H1 (cell line): Measurements from ENCODE around the gene MEA1. TPM values are rescaled to one million over a fixed set of nuclear protein-coding genes. Genes with fewer than 3 reads are reported as not detected.

Experiments
- ASH2L ChIP-seq: fragments of 200-600, 300-600 bp; sonication (generic); IDR thresholded peaks from one replicate; pipeline ENCODE4 v1.7.1; 2017; ENCODE audit warnings: low read length
- BACH1 ChIP-seq: IDR thresholded peaks from 2 replicates; pipeline ENCODE4 v1.6.1; 2012; ENCODE audit warnings: low read length, improper control_type of control experiment
- CREB1 ChIP-seq: IDR thresholded peaks from 2 replicates; pipeline ENCODE4 v1.6.1; 2012; ENCODE audit warnings: inconsistent platforms
- EP300 ChIP-seq, 2 experiments: IDR thresholded peaks; 1 replicate in 1 of 2; 2 replicates in 1 of 2; pipeline ENCODE4 v1.6.1; 2011 to 2012; ENCODE audit warnings: low read depth in 2 of 2, low read length in 2 of 2, mild to moderate bottlenecking in 2 of 2, borderline replicate concordance in 1 of 2, inconsistent platforms in 1 of 2, moderate library complexity in 1 of 2
- HDAC2 ChIP-seq, 2 experiments: fragments of 300-600 bp in 1 of 2; sonication (generic) in 1 of 2; IDR thresholded peaks; 2 replicates each; pipeline ENCODE4 v1.6.1; 2011 to 2012; ENCODE audit warnings: low read depth in 2 of 2, low read length in 2 of 2, mild to moderate bottlenecking in 2 of 2, moderate library complexity in 2 of 2, borderline replicate concordance in 1 of 2, inconsistent platforms in 1 of 2
- HDAC6 ChIP-seq: IDR thresholded peaks from one replicate; pipeline ENCODE4 v1.7.1; 2012; ENCODE audit warnings: low read depth, mild to moderate bottlenecking, inconsistent platforms, low read length, moderate library complexity
- JUN ChIP-seq: IDR thresholded peaks from 2 replicates; pipeline ENCODE4 v1.6.1; 2011; ENCODE audit warnings: low read depth, mild to moderate bottlenecking, improper control_type of control experiment, low read length
- KDM5A ChIP-seq: fragments of 200-600 bp; IDR thresholded peaks from 2 replicates; pipeline ENCODE4 v1.7.1; 2012; ENCODE audit warnings: mild to moderate bottlenecking, low read length, inconsistent platforms, mixed read lengths
- PHF8 ChIP-seq: fragments of 200-600 bp; sonication (generic); conservative IDR thresholded peaks from 2 replicates; pipeline ENCODE4 v1.7.1; 2012; ENCODE audit warnings: low read depth, mild to moderate bottlenecking, inconsistent platforms, low read length, moderate library complexity
- POLR2A ChIP-seq, 2 experiments: IDR thresholded peaks; 1 replicate in 1 of 2; 2 replicates in 1 of 2; pipeline ENCODE4 v1.6.1; 2011; ENCODE audit warnings: low read depth in 2 of 2, low read length in 2 of 2, mild to moderate bottlenecking in 2 of 2; ENCODE audit errors: control extremely low read depth in 1 of 2
- POLR2AphosphoS5 ChIP-seq: IDR thresholded peaks from 2 replicates; pipeline ENCODE4 v1.6.1; 2011; ENCODE audit warnings: low read depth, low read length
- SIN3A ChIP-seq, 2 experiments: IDR thresholded peaks in 1 of 2; conservative IDR thresholded peaks in 1 of 2; 2 replicates each; pipeline ENCODE4 v1.6.1; 2011 to 2012; ENCODE audit warnings: low read length in 2 of 2, improper control_type of control experiment in 1 of 2, low read depth in 1 of 2, mild to moderate bottlenecking in 1 of 2
- SP1 ChIP-seq: IDR thresholded peaks from 2 replicates; pipeline ENCODE4 v1.6.1; 2011; ENCODE audit warnings: low read depth, low read length
- SP2 ChIP-seq: IDR thresholded peaks from 2 replicates; pipeline ENCODE4 v1.6.1; 2012; ENCODE audit warnings: mild to moderate bottlenecking, low read length, inconsistent platforms
- TAF1 ChIP-seq: IDR thresholded peaks from 2 replicates; pipeline ENCODE4 v1.6.1; 2011; ENCODE audit warnings: mild to moderate bottlenecking, low read depth, low read length
- TAF7 ChIP-seq: optimal IDR thresholded peaks from 2 replicates; pipeline ENCODE3; 2011; ENCODE audit warnings: low read depth, mild to moderate bottlenecking, inconsistent platforms, low read length, moderate library complexity, borderline replicate concordance
- YY1 ChIP-seq: IDR thresholded peaks from 2 replicates; pipeline ENCODE4 v1.6.1; 2011; ENCODE audit warnings: low read depth, mild to moderate bottlenecking, low read length
- polyA plus RNA-seq, 7 experiments: library from polyadenylated mRNA; depleted of rRNA in 3 of 7; stranded (reverse) in 5 of 7; unstranded in 2 of 7; fragments of >200 nt in 5 of 7; fragments of 200-250 nt in 2 of 7; gene quantifications; 1 replicate in 5 of 7; 2 replicates in 1 of 7; 4 replicates in 1 of 7; pipeline versions ENCODE4 v1.2.1 to v1.2.3, GENCODE V29; 2011 to 2013; ENCODE audit warnings: missing spikeins in 2 of 7, mixed read lengths in 2 of 7
- total RNA-seq: library from RNA; stranded (reverse); fragmentation: NEBNext Ultra II Directional; extraction: Animal tissue kit (Norgen Biotek cat#: 25700); gene quantifications from 2 replicates; pipeline ENCODE4 v1.2.1, GENCODE V29; 2021
- TF ChIP-seq, protein P1 (sequence below): IDR thresholded peaks from 2 replicates; pipeline ENCODE4 v1.6.1; 2011; ENCODE audit warnings: low read depth, mild to moderate bottlenecking, low read length; ENCODE audit not compliant: insufficient read depth

The MEA1 gene
- total and polyA plus RNA-seq, 2 of the 8 experiments (the other 6 are each of a cell fraction or from before 2014, with no cell fraction given), result 94.2 to 96.4 TPM

DNA sequence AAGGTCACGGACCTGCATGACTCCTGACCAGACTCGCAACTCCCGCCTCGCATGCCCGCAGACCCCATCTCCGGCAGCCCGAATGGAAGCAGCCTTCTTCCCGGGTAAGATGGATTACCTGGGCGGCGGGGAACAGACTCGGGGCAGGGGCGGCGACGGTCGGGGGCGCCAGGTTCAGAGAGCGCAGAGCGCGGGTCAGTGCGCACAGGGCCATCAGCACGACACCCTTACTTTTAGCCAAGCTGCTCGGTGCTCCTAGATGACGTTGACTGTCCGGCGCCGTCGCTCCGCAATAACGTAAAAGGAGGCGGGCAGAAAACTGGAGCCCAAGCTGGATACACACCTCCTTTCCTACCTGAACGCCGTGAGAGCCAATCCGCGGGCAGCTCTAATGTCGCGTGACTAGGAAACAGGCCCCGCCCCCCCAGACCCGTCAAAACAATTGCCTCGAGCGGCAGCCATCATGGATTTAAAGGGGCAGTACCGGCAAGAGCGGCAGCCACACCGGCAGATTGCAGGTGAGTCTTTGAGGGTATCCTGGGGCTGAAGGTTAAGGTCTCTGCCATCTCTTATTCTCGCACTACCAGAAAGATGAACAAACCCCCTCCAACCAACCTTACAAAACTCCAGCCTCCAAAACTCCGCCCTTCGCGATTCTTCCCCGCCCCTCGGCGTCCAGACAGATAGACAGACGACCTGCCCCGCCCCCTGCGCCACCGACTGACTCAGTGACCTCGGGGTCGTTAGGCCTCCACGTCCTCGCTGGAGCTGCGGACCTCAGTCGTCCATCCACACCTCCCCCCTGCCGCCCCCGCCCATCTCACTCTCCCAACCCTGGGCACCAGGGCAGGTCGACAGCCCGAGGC lies 45.7 kb upstream of the MEA1 start, which contains the start of the genes KLC4 and MRPL2 (continued):
- TF ChIP-seq SP2 (no peak; the same call in 1 of the 2 replicates), HDAC2 (IDR thresholded peaks at IDR 0.05; ENCODE audit: borderline replicate concordance in 1 of 2, low read depth in 2 of 2, low read length in 2 of 2) (peak in 1 of 2 experiments; percentile 31; a peak in 1 of 4 replicates), EP300 (IDR thresholded peaks at IDR 0.05; ENCODE audit: borderline replicate concordance in 1 of 2, low read depth in 2 of 2, low read length in 2 of 2) (0 out of 3 replicates have a peak, but pooled peaks of 1 of the 2 experiments have one; percentile 10), KDM5A (peak; percentile 95), SP1 (peak; percentile 79), CREB1 (peak; percentile 100), JUN (no peak), TAF7 (peak; percentile 84), HDAC6 (no peak), PHF8 (peak; percentile 97), SIN3A (conservative IDR thresholded peaks at IDR 0.05 in 1 of 2, IDR thresholded peaks at IDR 0.05 in 1 of 2; ENCODE audit: low read depth in 1 of 2, low read length in 2 of 2) (peak; percentile 82 to 86; a peak in 2 of 4 replicates), TAF1 (peak; percentile 94), YY1 (peak; percentile 98), POLR2AphosphoS5 (peak; percentile 99), ASH2L (peak; percentile 77), BACH1 (no peak), POLR2A (IDR thresholded peaks at IDR 0.05; ENCODE audit: control extremely low read depth in 1 of 2, low read depth in 2 of 2, low read length in 2 of 2) (peak in 1 of 2 experiments; percentile 98; a peak in 2 of 3 replicates)
- TF ChIP-seq, protein P1, sequence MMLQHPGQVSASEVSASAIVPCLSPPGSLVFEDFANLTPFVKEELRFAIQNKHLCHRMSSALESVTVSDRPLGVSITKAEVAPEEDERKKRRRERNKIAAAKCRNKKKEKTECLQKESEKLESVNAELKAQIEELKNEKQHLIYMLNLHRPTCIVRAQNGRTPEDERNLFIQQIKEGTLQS, result peak; percentile 96
- TF ChIP-seq, all 59 proteins: peak for 22
